RWPE1 (cell line): ENCODE measurements around the gene SH3BP2.

ENCODE experiments used
- CTCF ChIA-PET: fragments of 350-600 bp; sonication (Branson Sonifier 250); formaldehyde crosslinking; extraction: SDS; loops from one replicate; lab custom pipeline; 2021; lab: Yijun Ruan, JAX
- POLR2A ChIA-PET: fragments of 400-600 bp; formaldehyde crosslinking; extraction: SDS; loops from one replicate; lab custom pipeline; 2020; ENCODE audit warnings: antibody characterized with exemption; ENCODE audit not compliant: low non-redundant PET; lab: Yijun Ruan, JAX
- DNase-seq: peaks from one replicate; pipeline ENCODE4 v3.0.0; 2012; ENCODE audit warnings: low spot score
- H3K27ac ChIP-seq: fragments of 450-650 bp; 2 replicates; pipeline ENCODE4 v1.5.1; 2017
- CTCF ChIP-seq: fragments of 450-650 bp; conservative IDR thresholded peaks from 2 replicates; pipeline ENCODE4 v1.5.1; 2017; ENCODE audit warnings: low read depth, mild to moderate bottlenecking

Gene SH3BP2

GRCh38 chr4:2819244-2820215, 26.6 kb downstream of the SH3BP2 start:
- POLR2A ChIA-PET: no interaction called here
- TF ChIP-seq CTCF: no peak
- DNase-seq: no peak
- CTCF ChIA-PET: interaction anchor here (0.6 kb wide), 1 partner anchor 9 kb away, joined by 6 read pairs; no protein-coding TSS in a partner anchor
- peak overlapping the region; percentile 72 for H3K27ac ChIP-seq

GRCh38 chr4:2820216-2820982, 27.5 kb downstream of the SH3BP2 start:
- no peak for TF ChIP-seq CTCF
- POLR2A ChIA-PET: no interaction called here
- DNase-seq: no peak
- CTCF ChIA-PET: interaction anchor here (0.6 kb wide), 1 partner anchor 8 kb away, joined by 6 read pairs; no protein-coding TSS in a partner anchor
- H3K27ac ChIP-seq: peak overlapping the region; percentile 72

GRCh38 chr4:2822461-2823300, 29.8 kb downstream of the SH3BP2 start:
- ChIA-PET POLR2A (no interaction called here), CTCF (no interaction called here)
- TF ChIP-seq CTCF: no peak
- peak overlapping the region; percentile 72 for H3K27ac ChIP-seq
- no peak for DNase-seq

- DNase-seq: no peak
- H3K27ac ChIP-seq: peak overlapping the region; percentile 72; the same call in 1 of the 2 replicates
- CTCF ChIA-PET: no interaction called here
- POLR2A ChIA-PET: no interaction called here
- no peak for TF ChIP-seq CTCF
Observed at GRCh38 chr4:2823301-2823670, 30.4 kb downstream of the SH3BP2 start.

GRCh38 chr4:2823671-2824328, 30.9 kb downstream of the SH3BP2 start:
- ChIA-PET POLR2A (no interaction called here), CTCF (no interaction called here)
- no peak for TF ChIP-seq CTCF
- H3K27ac ChIP-seq: peak overlapping the region; percentile 72
- no peak for DNase-seq
